ENCODE results near the gene MXRA8.

- TF ChIP-seq POLR2AphosphoS5 (IDR thresholded peaks at IDR 0.05; ENCODE audit: low read depth, low read length) (peak; percentile 96), POLR2A (IDR thresholded peaks at IDR 0.05; ENCODE audit: low read depth, low read length) (peak; percentile 94), SPI1 (IDR thresholded peaks at IDR 0.05; ENCODE audit: low read depth, low read length) (peak; percentile 5; the same call in 1 of the 2 replicates), TAF1 (IDR thresholded peaks at IDR 0.05; ENCODE audit: low read depth, low read length) (peak; percentile 96), POU2F2 (IDR thresholded peaks at IDR 0.05; ENCODE audit: low read depth, low read length) (peak; percentile 57), PAX5 (IDR thresholded peaks at IDR 0.05; ENCODE audit: insufficient read depth, low read length, severe bottlenecking) (no peak)
Measured at GRCh38 chr1:1406821-1407635, 48.7 kb upstream of the MXRA8 start, which contains the start of gene MRPL20.
